Measurements from ENCODE around the gene LMTK2. TPM values are rescaled to one million over a fixed set of nuclear protein-coding genes. Genes with fewer than 3 reads are reported as not detected.

LMTK2 gene
- total RNA-seq, 5 donors from 2014 or later (not counting 1 experiment from before 2014, with no cell fraction given), result 15.4 to 26.8 (median 23.4) TPM

GRCh38 chr7:98165827-98166667, 59.4 kb downstream of the LMTK2 start:
- Histone ChIP-seq H3K36me3 (ENCODE audit: control insufficient read depth in 2 of 2, extremely low read depth in 1 of 2, insufficient read depth in 1 of 2, low read length in 1 of 2) (peaks cover 0 to 3% of the 10 kb centered on the region in 2 donors), H3K4me3 (ENCODE audit: control insufficient read depth in 1 of 2, extremely low read depth in 1 of 2, low read length in 1 of 2) (no peak overlapping the region), H3K27ac (ENCODE audit: low read length) (no peak overlapping the region), H3K4me1 (ENCODE audit: control insufficient read depth in 1 of 2, extremely low read depth in 1 of 2, insufficient read depth in 2 of 2, low read length in 2 of 2) (peaks cover 0 to 2% of the 10 kb centered on the region in 2 experiments), H3K9me3 (no peaks in the 10 kb centered on the region), H3K27me3 (replicated peaks in 1 of 2; ENCODE audit: control insufficient read depth in 2 of 2, extremely low read depth in 1 of 2, insufficient read depth in 2 of 2, low read length in 1 of 2) (no peaks in the 10 kb centered on the region)
- Mint-ChIP-seq H3K9me3 (no peaks in the 10 kb centered on the region), H3K4me1 (peaks cover 15 to 18% (median 17%) of the 10 kb centered on the region in 3 donors), H3K27me3 (no peaks in the 10 kb centered on the region), H3K36me3 (peaks cover under 1% of the 10 kb centered on the region), H3K4me3 (no peak overlapping the region), H3K27ac (no peak overlapping the region)
- CTCF ChIA-PET, result interaction anchor here (0.6 to 6.6 kb wide), 14 partner anchors 21 to 312 kb away, joined by 3 to 82 read pairs (median 4); partner anchors contain the start of gene LMTK2 (in 1 of the 2)
- ATAC-seq (replicated peaks in 1 of 4) (peak in 2 of 4 experiments; percentile 28 to 76), DNase-seq (peak in 34 of 35 experiments; percentile 16 to 64 (median 44))
- WGBS (ENCODE audit: insufficient coverage), result 92% methylated on average over 12 of the region's 18 CpGs
- POLR2A ChIA-PET, result no interaction called here

- H3K4me1 Mint-ChIP-seq, result peaks cover 15 to 18% (median 17%) of the 10 kb centered on the region in 3 donors
- Histone ChIP-seq H3K27me3 (replicated peaks in 1 of 2; ENCODE audit: control insufficient read depth in 2 of 2, extremely low read depth in 1 of 2, insufficient read depth in 2 of 2, low read length in 1 of 2) (no peaks in the 10 kb centered on the region), H3K9me3 (no peaks in the 10 kb centered on the region), H3K36me3 (ENCODE audit: control insufficient read depth in 2 of 2, extremely low read depth in 1 of 2, insufficient read depth in 1 of 2, low read length in 1 of 2) (peaks cover 0 to 4% of the 10 kb centered on the region in 2 donors), H3K27ac (ENCODE audit: low read length) (no peak overlapping the region), H3K4me1 (ENCODE audit: control insufficient read depth in 1 of 2, extremely low read depth in 1 of 2, insufficient read depth in 2 of 2, low read length in 2 of 2) (peaks cover 0 to 2% of the 10 kb centered on the region in 2 experiments), H3K4me3 (ENCODE audit: control insufficient read depth in 1 of 2, extremely low read depth in 1 of 2, low read length in 1 of 2) (no peak overlapping the region)
- ATAC-seq (replicated peaks in 1 of 4), result no peak
- CTCF ChIA-PET, result interaction anchor here (0.6 to 6.6 kb wide), 12 partner anchors 31 to 312 kb away, joined by 3 to 82 read pairs (median 4); partner anchors contain the start of gene LMTK2 (in 1 of the 2)
- no peak overlapping the region for H3K27ac Mint-ChIP-seq
- POLR2A ChIA-PET, result no interaction called here
- H3K9me3 Mint-ChIP-seq, result no peaks in the 10 kb centered on the region
- WGBS (ENCODE audit: insufficient coverage), result no CpG with 5 or more reads among the region's 2 CpGs
- no peaks in the 10 kb centered on the region for H3K27me3 Mint-ChIP-seq
- no peak for DNase-seq
- H3K4me3 Mint-ChIP-seq, result no peak overlapping the region
- peaks cover 7% of the 10 kb centered on the region for H3K36me3 Mint-ChIP-seq
Measured at GRCh38 chr7:98166668-98166970, 60.0 kb downstream of the LMTK2 start.

GRCh38 chr7:98167653-98168052, 61.0 kb downstream of the LMTK2 start:
- peak overlapping the region in 1 of 3 donors; percentile 13 for H3K4me3 Mint-ChIP-seq
- Histone ChIP-seq H3K9me3 (no peaks in the 10 kb centered on the region), H3K4me3 (ENCODE audit: control insufficient read depth in 1 of 2, extremely low read depth in 1 of 2, low read length in 1 of 2) (no peak overlapping the region), H3K36me3 (ENCODE audit: control insufficient read depth in 2 of 2, extremely low read depth in 1 of 2, insufficient read depth in 1 of 2, low read length in 1 of 2) (peaks cover 0 to 12% of the 10 kb centered on the region in 2 donors), H3K4me1 (ENCODE audit: control insufficient read depth in 1 of 2, extremely low read depth in 1 of 2, insufficient read depth in 2 of 2, low read length in 2 of 2) (peaks cover 0 to 2% of the 10 kb centered on the region in 2 experiments), H3K27me3 (replicated peaks in 1 of 2; ENCODE audit: control insufficient read depth in 2 of 2, extremely low read depth in 1 of 2, insufficient read depth in 2 of 2, low read length in 1 of 2) (no peaks in the 10 kb centered on the region), H3K27ac (ENCODE audit: low read length) (no peak overlapping the region)
- ATAC-seq (replicated peaks in 1 of 4) (no peak), DNase-seq (no peak)
- H3K36me3 Mint-ChIP-seq, result peaks cover 11% of the 10 kb centered on the region
- 97% methylated on average over 15 of the region's 15 CpGs for WGBS (ENCODE audit: insufficient coverage)
- H3K4me1 Mint-ChIP-seq, result peaks cover 15 to 18% (median 17%) of the 10 kb centered on the region in 3 donors
- POLR2A ChIA-PET, result no interaction called here
- H3K27me3 Mint-ChIP-seq, result no peaks in the 10 kb centered on the region
- H3K27ac Mint-ChIP-seq, result no peak overlapping the region
- no peaks in the 10 kb centered on the region for H3K9me3 Mint-ChIP-seq
- CTCF ChIA-PET, result interaction anchor here (0.5 to 6.6 kb wide), 14 partner anchors 11 to 1289 kb away, joined by 3 to 82 read pairs (median 6); partner anchors contain the start of gene LMTK2 (in 2 of the 2)

- peaks cover 11% of the 10 kb centered on the region for H3K36me3 Mint-ChIP-seq
- Histone ChIP-seq H3K36me3 (ENCODE audit: control insufficient read depth in 2 of 2, extremely low read depth in 1 of 2, insufficient read depth in 1 of 2, low read length in 1 of 2) (peaks cover 0 to 12% of the 10 kb centered on the region in 2 donors), H3K27ac (ENCODE audit: low read length) (no peak overlapping the region), H3K4me3 (ENCODE audit: control insufficient read depth in 1 of 2, extremely low read depth in 1 of 2, low read length in 1 of 2) (no peak overlapping the region), H3K9me3 (no peaks in the 10 kb centered on the region), H3K27me3 (replicated peaks in 1 of 2; ENCODE audit: control insufficient read depth in 2 of 2, extremely low read depth in 1 of 2, insufficient read depth in 2 of 2, low read length in 1 of 2) (no peaks in the 10 kb centered on the region), H3K4me1 (ENCODE audit: control insufficient read depth in 1 of 2, extremely low read depth in 1 of 2, insufficient read depth in 2 of 2, low read length in 2 of 2) (peaks cover 0 to 2% of the 10 kb centered on the region in 2 experiments)
- WGBS (ENCODE audit: insufficient coverage), result 69% methylated on average over 4 of the region's 17 CpGs
- ATAC-seq (replicated peaks in 1 of 4) (peak; percentile 79 to 87 (median 84)), DNase-seq (peak in 31 of 35 experiments; percentile 16 to 87 (median 46))
- H3K4me1 Mint-ChIP-seq, result peaks cover 15 to 18% (median 17%) of the 10 kb centered on the region in 3 donors
- no peak overlapping the region for H3K27ac Mint-ChIP-seq
- CTCF ChIA-PET, result interaction anchor here (0.5 to 6.6 kb wide), 24 partner anchors 11 to 1290 kb away, joined by 3 to 82 read pairs (median 4); partner anchors contain the start of gene LMTK2 (in 2 of the 2)
- H3K4me3 Mint-ChIP-seq, result no peak overlapping the region
- no peaks in the 10 kb centered on the region for H3K27me3 Mint-ChIP-seq
- no peaks in the 10 kb centered on the region for H3K9me3 Mint-ChIP-seq
- POLR2A ChIA-PET, result interaction anchor here in 1 of 2 donors (0.6 to 0.8 kb wide), 3 partner anchors 58 to 82 kb away, joined by 3 read pairs; no protein-coding TSS in a partner anchor
Measured at GRCh38 chr7:98168181-98168903, 61.7 kb downstream of the LMTK2 start.

GRCh38 chr7:98168904-98169621, 62.4 kb downstream of the LMTK2 start:
- 87% methylated on average over 3 of the region's 5 CpGs for WGBS (ENCODE audit: insufficient coverage)
- ATAC-seq (replicated peaks in 1 of 4), result no peak
- Mint-ChIP-seq H3K4me3 (no peak overlapping the region), H3K27ac (no peak overlapping the region), H3K4me1 (peaks cover 15 to 18% (median 17%) of the 10 kb centered on the region in 3 donors), H3K9me3 (no peaks in the 10 kb centered on the region), H3K27me3 (no peaks in the 10 kb centered on the region), H3K36me3 (peaks cover 11% of the 10 kb centered on the region)
- H3K9me3 ChIP-seq, result no peaks in the 10 kb centered on the region
- CTCF ChIA-PET, result interaction anchor here (0.7 to 6.6 kb wide), 16 partner anchors 10 to 157 kb away, joined by 3 to 82 read pairs (median 4); partner anchors contain the start of gene LMTK2 (in 2 of the 2)
- no peak overlapping the region for H3K4me3 ChIP-seq (ENCODE audit: control insufficient read depth in 1 of 2, extremely low read depth in 1 of 2, low read length in 1 of 2)
- peaks cover 0 to 2% of the 10 kb centered on the region in 2 experiments for H3K4me1 ChIP-seq (ENCODE audit: control insufficient read depth in 1 of 2, extremely low read depth in 1 of 2, insufficient read depth in 2 of 2, low read length in 2 of 2)
- H3K27me3 ChIP-seq (replicated peaks in 1 of 2; ENCODE audit: control insufficient read depth in 2 of 2, extremely low read depth in 1 of 2, insufficient read depth in 2 of 2, low read length in 1 of 2), result no peaks in the 10 kb centered on the region
- POLR2A ChIA-PET, result interaction anchor here in 1 of 2 donors (0.6 to 0.8 kb wide), 3 partner anchors 59 to 81 kb away, joined by 3 read pairs; no protein-coding TSS in a partner anchor
- DNase-seq, result no peak
- H3K36me3 ChIP-seq (ENCODE audit: control insufficient read depth in 2 of 2, extremely low read depth in 1 of 2, insufficient read depth in 1 of 2, low read length in 1 of 2), result peaks cover 0 to 12% of the 10 kb centered on the region in 2 donors
- no peak overlapping the region for H3K27ac ChIP-seq (ENCODE audit: low read length)

Measured in T-cell (primary cell).